Measurements from ENCODE around the gene VRK3.
"Not testable (repeated sequence)": the region's sequence is repeated elsewhere in the genome, so short reads cannot be mapped to it uniquely, and the experiment has no call there.

DNA sequence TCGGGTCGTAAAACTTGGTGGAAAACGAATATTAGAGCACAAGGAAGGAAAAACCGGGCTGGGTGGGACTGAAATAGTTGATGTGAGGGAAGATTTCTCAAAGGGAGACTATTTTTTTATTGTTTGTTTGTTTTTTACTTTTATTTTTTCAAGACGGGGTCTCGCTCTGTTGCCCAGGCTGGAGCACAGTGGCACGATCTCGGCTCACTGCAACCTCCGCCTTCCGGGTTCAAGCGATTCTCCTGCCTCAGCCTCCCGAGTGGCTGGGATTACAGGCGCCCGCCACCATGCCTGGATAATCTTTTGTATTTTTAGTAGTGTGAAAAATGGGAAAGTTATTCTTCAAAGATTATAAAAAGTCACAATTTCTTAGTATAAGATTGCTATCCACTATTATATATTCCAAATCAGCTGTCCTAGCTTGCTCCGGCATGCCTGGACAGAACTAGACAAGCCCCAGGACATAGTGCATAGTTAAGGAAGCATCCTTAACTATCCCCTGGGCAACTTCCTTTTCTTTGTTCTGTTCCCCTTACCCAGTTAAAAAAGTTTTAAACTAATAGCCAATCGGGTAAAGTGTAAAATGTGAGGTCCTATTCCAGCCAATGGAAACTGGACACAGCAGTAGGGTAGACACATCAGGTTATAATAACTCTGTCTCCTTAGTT is 26.2 kb upstream of the VRK3 start:
- not testable (repeated sequence) for TF ChIP-seq CTCF (IDR thresholded peaks at IDR 0.05; ENCODE audit: borderline replicate concordance, extremely low read depth, low read length, poor library complexity, severe bottlenecking); EZH2 (IDR thresholded peaks at IDR 0.05; ENCODE audit: borderline replicate concordance, low read depth, low read length, severe bottlenecking)
